Common myeloid progenitor, CD34-positive (primary cell): ENCODE measurements around the gene JTB.
A peak's percentile ranks its signal among the peaks of the same experiment; 100 is the strongest.

Experiments
- CTCF ChIA-PET: fragments of 350-600 bp; sonication (Branson Sonifier 250); formaldehyde crosslinking; loops from one replicate; lab custom pipeline; 2021; ENCODE audit warnings: antibody characterized with exemption; lab: Charles Lee
- POLR2A ChIA-PET: fragments of 350-600 bp; sonication (Branson Sonifier 250); formaldehyde crosslinking; loops from one replicate; lab custom pipeline; 2021; ENCODE audit warnings: antibody characterized with exemption; lab: Charles Lee
- DNase-seq, 3 donors: peaks; one replicate each; pipeline versions ENCODE4 v3.0.0 to v3.0.0-alpha.2; 2013
- H3K27ac ChIP-seq, 2 experiments: 1 replicate in 1 of 2; 2 replicates in 1 of 2; pipeline ENCODE4 v1.7.0; 2013; ENCODE audit warnings: inconsistent platforms in 2 of 2, low read length in 2 of 2, mild to moderate bottlenecking in 2 of 2, low read depth in 1 of 2, moderate library complexity in 1 of 2; ENCODE audit not compliant: severe bottlenecking in 2 of 2, insufficient read depth in 1 of 2, poor library complexity in 1 of 2
- H3K27me3 ChIP-seq, 5 experiments: replicated peaks in 2 of 5; 1 replicate in 3 of 5; 2 replicates in 2 of 5; pipeline versions ENCODE4 v1.6.1 to v1.7.0; 2013; ENCODE audit warnings: low read length in 4 of 5, mild to moderate bottlenecking in 2 of 5, moderate library complexity in 2 of 5, inconsistent platforms in 1 of 5; ENCODE audit not compliant: insufficient read depth in 5 of 5, control insufficient read depth in 4 of 5
- H3K36me3 ChIP-seq, 4 experiments: 1 replicate in 2 of 4; 2 replicates in 2 of 4; pipeline versions ENCODE4 v1.6.1 to v1.7.0; 2013; ENCODE audit warnings: low read length in 3 of 4, control low read depth in 1 of 4, mild to moderate bottlenecking in 1 of 4; ENCODE audit not compliant: control insufficient read depth in 4 of 4, insufficient read depth in 4 of 4
- H3K4me1 ChIP-seq, 4 experiments: 1 replicate in 3 of 4; 2 replicates in 1 of 4; pipeline versions ENCODE4 v1.6.1 to v1.7.1; 2013; ENCODE audit warnings: low read length in 3 of 4, mild to moderate bottlenecking in 3 of 4, control low read depth in 1 of 4, inconsistent platforms in 1 of 4, moderate library complexity in 1 of 4; ENCODE audit not compliant: control insufficient read depth in 4 of 4, insufficient read depth in 4 of 4; ENCODE audit errors: control extremely low read depth in 1 of 4
- H3K4me3 ChIP-seq, 7 experiments: 1 replicate in 4 of 7; 2 replicates in 3 of 7; pipeline versions ENCODE4 v1.5.1 to v1.7.0; 2013; ENCODE audit warnings: mild to moderate bottlenecking in 7 of 7, low read length in 6 of 7, moderate library complexity in 6 of 7, inconsistent platforms in 2 of 7, low read depth in 2 of 7, control low read depth in 1 of 7; ENCODE audit not compliant: insufficient read depth in 4 of 7, control insufficient read depth in 1 of 7; ENCODE audit errors: extremely low read depth in 1 of 7
- H3K9me3 ChIP-seq, 5 experiments: 1 replicate in 4 of 5; 2 replicates in 1 of 5; pipeline versions ENCODE4 v1.6.1 to v1.7.1; 2013; ENCODE audit warnings: low read length in 4 of 5, mild to moderate bottlenecking in 2 of 5, inconsistent platforms in 1 of 5, low read depth in 1 of 5, moderate library complexity in 1 of 5; ENCODE audit not compliant: control insufficient read depth in 4 of 5, insufficient read depth in 2 of 5; ENCODE audit errors: control extremely low read depth in 1 of 5
- whole genome bisulfite sequencing: methylation state at CpG from one replicate; pipeline ENCODE4 v1.1.5; 2013; ENCODE audit not compliant: insufficient coverage; 5-methylcytosine and 5-hydroxymethylcytosine counted together

The JTB gene

GRCh38 chr1:153963030-153963849 lies 14.2 kb downstream of the JTB start, which contains the start of gene SLC39A1:
Gene SLC39A1, minus strand, starts transcription at chr1:153963537. Its CDS starts 822 bp downstream, at chr1:153962715.
- peak within 1 kb of the TSS; percentile 49 to 97 (median 87) for H3K4me3 ChIP-seq
- peak; percentile 93 for DNase-seq
- WGBS = under 1% methylated on average over 45 of the region's 54 CpGs
- no peaks in the 10 kb centered on the region for H3K9me3 ChIP-seq
- ChIA-PET POLR2A (interaction anchor here (0.9 to 3.8 kb wide), 5 partner anchors 9 to 40 kb away, joined by 3 to 17 read pairs (median 5); partner anchors contain the start of genes DENND4B, GATAD2B, RAB13 and RPS27), CTCF (interaction anchor here (0.6 to 3.2 kb wide), 7 partner anchors 9 to 396 kb away, joined by 3 to 15 read pairs (median 4); partner anchors contain the start of genes DENND4B, JTB and RAB13)
- H3K4me1 ChIP-seq = peaks cover 13 to 66% (median 51%) of the 10 kb centered on the region in 4 experiments
- H3K27ac ChIP-seq = peak within 1 kb of the TSS; percentile 70 to 88
- H3K36me3 ChIP-seq = peaks cover 0 to 29% (median 18%) of the 10 kb centered on the region in 4 experiments
- no peaks in the 10 kb centered on the region for H3K27me3 ChIP-seq

GRCh38 chr1:153962088-153963029 lies 15.1 kb downstream of the JTB start:
- H3K27me3 ChIP-seq = no peaks in the 10 kb centered on the region
- H3K9me3 ChIP-seq = no peaks in the 10 kb centered on the region
- DNase-seq = no peak
- peaks cover 0 to 29% (median 18%) of the 10 kb centered on the region in 4 experiments for H3K36me3 ChIP-seq
- POLR2A ChIA-PET = interaction anchor here (0.9 to 3.8 kb wide), 5 partner anchors 10 to 67 kb away, joined by 3 to 17 read pairs (median 4); partner anchors contain the start of genes DENND4B, GATAD2B and RAB13
- CTCF ChIA-PET = interaction anchor here (1.2 to 3.2 kb wide), 7 partner anchors 10 to 395 kb away, joined by 3 to 15 read pairs (median 5); partner anchors contain the start of genes DENND4B, JTB and RAB13
- peak overlapping the region; percentile 49 to 97 (median 87) for H3K4me3 ChIP-seq
- WGBS = 51% methylated on average over 9 of the region's 16 CpGs
- H3K4me1 ChIP-seq = peaks cover 15 to 64% (median 51%) of the 10 kb centered on the region in 4 experiments
- peak overlapping the region; percentile 70 to 88 for H3K27ac ChIP-seq

GRCh38 chr1:153961421-153961820 lies 16.1 kb downstream of the JTB start:
- no peak overlapping the region for H3K27ac ChIP-seq
- DNase-seq = no peak
- peaks cover 24 to 73% (median 57%) of the 10 kb centered on the region in 4 experiments for H3K4me1 ChIP-seq
- ChIA-PET CTCF (interaction anchor here (1.4 to 2.6 kb wide), 4 partner anchors 12 to 25 kb away, joined by 3 to 11 read pairs (median 8); partner anchors contain the start of genes DENND4B, JTB and RAB13), POLR2A (interaction anchor here (1.1 to 3.8 kb wide), 2 partner anchors 15 to 66 kb away, joined by 3 to 17 read pairs; partner anchors contain the start of gene DENND4B)
- WGBS = 83% methylated on average over 2 of the region's 4 CpGs
- H3K9me3 ChIP-seq = no peaks in the 10 kb centered on the region
- H3K27me3 ChIP-seq = no peaks in the 10 kb centered on the region
- H3K36me3 ChIP-seq = peaks cover 0 to 29% (median 18%) of the 10 kb centered on the region in 4 experiments
- peak overlapping the region in 1 of 7 experiments; percentile 87 for H3K4me3 ChIP-seq

- ChIA-PET POLR2A (interaction anchor here (1.1 to 1.4 kb wide), 2 partner anchors 14 to 27 kb away, joined by 3 read pairs; partner anchors contain the start of gene DENND4B), CTCF (interaction anchor here (1.4 to 6.2 kb wide), 2 partner anchors 14 to 17 kb away, joined by 3 to 52 read pairs; partner anchors contain the start of genes DENND4B and JTB)
- H3K4me1 ChIP-seq = peaks cover 20 to 73% (median 60%) of the 10 kb centered on the region in 4 experiments
- 98% methylated on average over 10 of the region's 11 CpGs for WGBS
- no peak overlapping the region for H3K4me3 ChIP-seq
- no peaks in the 10 kb centered on the region for H3K9me3 ChIP-seq
- no peaks in the 10 kb centered on the region for H3K27me3 ChIP-seq
- DNase-seq = no peak
- H3K36me3 ChIP-seq = peaks cover 0 to 29% (median 18%) of the 10 kb centered on the region in 4 experiments
- H3K27ac ChIP-seq = no peak overlapping the region
Measured at GRCh38 chr1:153960206-153960605, 17.3 kb downstream of the JTB start.

- H3K27me3 ChIP-seq = no peaks in the 10 kb centered on the region
- no peak overlapping the region for H3K4me3 ChIP-seq
- no peak for DNase-seq
- H3K9me3 ChIP-seq = no peaks in the 10 kb centered on the region
- H3K4me1 ChIP-seq = peaks cover 20 to 72% (median 59%) of the 10 kb centered on the region in 4 experiments
- ChIA-PET POLR2A (interaction anchor here (1.4 to 1.6 kb wide), 2 partner anchors 28 to 31 kb away, joined by 3 to 4 read pairs; partner anchors contain the start of gene RPS27), CTCF (interaction anchor here (1.2 to 6.2 kb wide), 2 partner anchors 13 to 18 kb away, joined by 4 to 52 read pairs; partner anchors contain the start of genes DENND4B and JTB)
- H3K36me3 ChIP-seq = peaks cover 0 to 35% (median 23%) of the 10 kb centered on the region in 4 experiments
- peak overlapping the region in 1 of 2 experiments; percentile 90 for H3K27ac ChIP-seq
- 100% methylated on average over 1 of the region's 3 CpGs for WGBS
Measured at GRCh38 chr1:153959454-153959853, 18.0 kb downstream of the JTB start.

GRCh38 chr1:153958961-153959260 lies 18.6 kb downstream of the JTB start:
- Histone ChIP-seq H3K27me3 (no peaks in the 10 kb centered on the region), H3K4me1 (peaks cover 20 to 67% (median 54%) of the 10 kb centered on the region in 4 experiments), H3K4me3 (peak overlapping the region in 4 of 7 experiments; percentile 87 to 97 (median 96)), H3K27ac (peak overlapping the region; percentile 83 to 90), H3K9me3 (no peaks in the 10 kb centered on the region), H3K36me3 (peaks cover 0 to 39% (median 28%) of the 10 kb centered on the region in 4 experiments)
- ChIA-PET CTCF (interaction anchor here (1.1 to 6.2 kb wide), 3 partner anchors 8 to 19 kb away, joined by 4 to 52 read pairs (median 6); partner anchors contain the start of genes CREB3L4, DENND4B and JTB), POLR2A (interaction anchor here (0.7 to 1.9 kb wide), 3 partner anchors 8 to 32 kb away, joined by 3 to 7 read pairs (median 4); partner anchors contain the start of genes CREB3L4 and RPS27)
- 80% methylated on average over 1 of the region's 4 CpGs for WGBS
- no peak for DNase-seq
